Endodermal cell (in vitro differentiated cells): ENCODE results near the gene PPP5C. TPM values are rescaled to one million over a fixed set of nuclear protein-coding genes. Genes with fewer than 3 reads are reported as not detected.
A peak's percentile ranks its signal among the peaks of the same experiment; 100 is the strongest.

ENCODE experiments used
- DNase-seq: peaks from one replicate; pipeline ENCODE4 v3.0.0-alpha.2; 2017
- H3K27ac ChIP-seq: 2 replicates; pipeline ENCODE4 v1.5.1; 2013; ENCODE audit warnings: mild to moderate bottlenecking, low read depth, low read length, moderate library complexity
- H3K27me3 ChIP-seq: 2 replicates; pipeline ENCODE4 v1.6.1; 2013; ENCODE audit warnings: mild to moderate bottlenecking, low read length, moderate library complexity; ENCODE audit not compliant: insufficient read depth, control insufficient read depth, poor library complexity, severe bottlenecking
- H3K36me3 ChIP-seq: 2 replicates; pipeline ENCODE4 v1.7.0; 2013; ENCODE audit warnings: mild to moderate bottlenecking, low read length, moderate library complexity; ENCODE audit not compliant: control insufficient read depth, insufficient read depth
- H3K4me1 ChIP-seq: one replicate; pipeline ENCODE4 v1.7.0; 2013; ENCODE audit warnings: low read length; ENCODE audit not compliant: control insufficient read depth, insufficient read depth
- H3K4me3 ChIP-seq: 2 replicates; pipeline ENCODE4 v1.5.1; 2013; ENCODE audit warnings: mild to moderate bottlenecking, low read length, moderate library complexity
- H3K9ac ChIP-seq: 2 replicates; pipeline ENCODE4 v1.6.1; 2013; ENCODE audit warnings: mild to moderate bottlenecking, low read length, moderate library complexity; ENCODE audit not compliant: poor library complexity, severe bottlenecking; ENCODE audit errors: extremely low read depth
- H3K9me3 ChIP-seq: 2 replicates; pipeline ENCODE4 v1.6.1; 2013; ENCODE audit warnings: mild to moderate bottlenecking, low read length, moderate library complexity; ENCODE audit not compliant: control insufficient read depth
- H3K27ac Mint-ChIP-seq: 2 replicates; pipeline ENCODE4 v1.8.0; 2020; ENCODE audit warnings: mixed read lengths
- H3K27me3 Mint-ChIP-seq: 2 replicates; pipeline ENCODE4 v1.8.0; 2021; ENCODE audit warnings: mild to moderate bottlenecking, mixed read lengths; ENCODE audit not compliant: insufficient read depth
- H3K36me3 Mint-ChIP-seq: 2 replicates; pipeline ENCODE4 v1.8.0; 2020; ENCODE audit warnings: low read depth, mixed read lengths
- H3K4me1 Mint-ChIP-seq: 2 replicates; pipeline ENCODE4 v1.8.0; 2020; ENCODE audit warnings: mixed read lengths
- H3K4me3 Mint-ChIP-seq: 2 replicates; pipeline ENCODE4 v1.8.0; 2020; ENCODE audit warnings: mild to moderate bottlenecking, moderate library complexity, mixed read lengths
- H3K9me3 Mint-ChIP-seq: 2 replicates; pipeline ENCODE4 v1.8.0; 2020; ENCODE audit warnings: mild to moderate bottlenecking, mixed read lengths
- CTCF ChIP-seq: fragments of 200-600 bp; sonication (generic); conservative IDR thresholded peaks from 2 replicates; pipeline ENCODE4 v1.5.0; 2021; ENCODE audit warnings: antibody characterized with exemption, mild to moderate bottlenecking
- WGBS, 2 experiments: methylation state at CpG; one replicate each; pipeline versions ENCODE4 v1.1.5 to v1.1.7; 2013; ENCODE audit warnings: missing lambda C conversion rate in 2 of 2, mixed read lengths in 1 of 2; ENCODE audit not compliant: insufficient coverage in 1 of 2, insufficient read length in 1 of 2; 5-methylcytosine and 5-hydroxymethylcytosine counted together
- total RNA-seq, 2 donors: library from RNA; stranded (reverse); fragmentation: NEBNext Ultra II Directional in 1 of 2; extraction: Animal tissue kit (Norgen Biotek cat#: 25700) in 1 of 2; gene quantifications; 2 replicates in 1 of 2; 3 replicates in 1 of 2; pipeline ENCODE4 v1.2.1, GENCODE V29; 2021

PPP5C gene
- total RNA-seq, 2 donors from 2014 or later = 101 to 112 TPM

- H3K27me3 Mint-ChIP-seq = no peaks in the 10 kb centered on the region
- Histone ChIP-seq H3K4me1 (no peaks in the 10 kb centered on the region), H3K4me3 (no peak overlapping the region), H3K9me3 (peaks cover 28% of the 10 kb centered on the region), H3K9ac (no peak overlapping the region), H3K36me3 (peaks cover 30% of the 10 kb centered on the region), H3K27ac (no peak overlapping the region), H3K27me3 (no peaks in the 10 kb centered on the region)
- H3K4me3 Mint-ChIP-seq = peak overlapping the region; percentile 54
- peaks cover 41% of the 10 kb centered on the region for H3K36me3 Mint-ChIP-seq
- H3K9me3 Mint-ChIP-seq = peaks cover 31% of the 10 kb centered on the region
- DNase-seq = no peak
- H3K27ac Mint-ChIP-seq = peak overlapping the region; percentile 98
- TF ChIP-seq CTCF = no peak
- H3K4me1 Mint-ChIP-seq = peaks cover 10% of the 10 kb centered on the region
- 72 to 89% methylated on average over 8 to 10 of the region's 10 CpGs for WGBS, 2 experiments
Observed at GRCh38 chr19:46303322-46303690, 43.6 kb upstream of the PPP5C start.

GRCh38 chr19:46303691-46304397 lies 43.0 kb upstream of the PPP5C start:
- peaks cover 10% of the 10 kb centered on the region for H3K4me1 Mint-ChIP-seq
- no peaks in the 10 kb centered on the region for H3K27me3 Mint-ChIP-seq
- Histone ChIP-seq H3K36me3 (peaks cover 30% of the 10 kb centered on the region), H3K4me1 (no peaks in the 10 kb centered on the region), H3K9ac (no peak overlapping the region), H3K9me3 (peaks cover 28% of the 10 kb centered on the region), H3K27ac (no peak overlapping the region), H3K4me3 (no peak overlapping the region), H3K27me3 (no peaks in the 10 kb centered on the region)
- H3K27ac Mint-ChIP-seq = peak overlapping the region; percentile 98
- no peak for TF ChIP-seq CTCF
- DNase-seq = peak; percentile 100
- H3K9me3 Mint-ChIP-seq = peaks cover 31% of the 10 kb centered on the region
- H3K4me3 Mint-ChIP-seq = peak overlapping the region; percentile 54
- peaks cover 41% of the 10 kb centered on the region for H3K36me3 Mint-ChIP-seq
- 32 to 36% methylated on average over 21 to 56 of the region's 56 CpGs for WGBS, 2 experiments

GRCh38 chr19:46306501-46306900 lies 40.4 kb upstream of the PPP5C start:
- H3K4me3 ChIP-seq = no peak overlapping the region
- no peaks in the 10 kb centered on the region for H3K4me1 ChIP-seq
- no peak for TF ChIP-seq CTCF
- H3K9me3 Mint-ChIP-seq = peaks cover 31% of the 10 kb centered on the region
- no peak overlapping the region for H3K27ac Mint-ChIP-seq
- WGBS, 2 experiments = 90% methylated on average over 3 of the region's 3 CpGs; no CpG with 5 or more reads in 1 of the 2 experiments
- no peaks in the 10 kb centered on the region for H3K27me3 Mint-ChIP-seq
- DNase-seq = no peak
- no peak overlapping the region for H3K27ac ChIP-seq
- H3K9ac ChIP-seq = no peak overlapping the region
- peaks cover 34% of the 10 kb centered on the region for H3K36me3 ChIP-seq
- H3K27me3 ChIP-seq = no peaks in the 10 kb centered on the region
- H3K36me3 Mint-ChIP-seq = peaks cover 63% of the 10 kb centered on the region
- peaks cover 28% of the 10 kb centered on the region for H3K9me3 ChIP-seq
- H3K4me1 Mint-ChIP-seq = peaks cover 5% of the 10 kb centered on the region
- H3K4me3 Mint-ChIP-seq = no peak overlapping the region
